ENCODE results near the gene BTBD8.

- TF ChIP-seq CTCF (IDR thresholded peaks at IDR 0.05) (no peak), POLR2A (IDR thresholded peaks at IDR 0.05) (no peak)
These were observed 54.2 kb downstream of the BTBD8 start for GRCh38 chr1:92134331-92134730.
